Measurements from ENCODE around the gene KIAA1755. TPM values are rescaled to one million over a fixed set of nuclear protein-coding genes. Genes with fewer than 3 reads are reported as not detected.

KIAA1755 gene
- total RNA-seq, 1 donor from 2014 or later: 1.1 TPM

GRCh38 chr20:38190936-38191371 lies 69.6 kb downstream of the KIAA1755 start:
- no peak overlapping the region for H3K4me3 ChIP-seq (ENCODE audit: insufficient read depth, low read depth, low read length)
- TF ChIP-seq CTCF (IDR thresholded peaks at IDR 0.05; ENCODE audit: insufficient read depth, low read depth, low read length): no peak
- TF ChIP-seq EZH2 (IDR thresholded peaks at IDR 0.05; ENCODE audit: insufficient read depth, low read length): no peak
- no peaks in the 10 kb centered on the region for H3K36me3 ChIP-seq (ENCODE audit: insufficient read depth, low read length)
- no peak overlapping the region for H3K4me2 ChIP-seq (ENCODE audit: low read length)
- H3K79me2 ChIP-seq (ENCODE audit: insufficient read depth, low read length): no peaks in the 10 kb centered on the region
- H3K27ac ChIP-seq (ENCODE audit: low read depth, low read length): no peak overlapping the region
- Mint-ChIP-seq H3K4me3 (ENCODE audit: unreplicated experiment) (no peak overlapping the region), H3K4me1 (ENCODE audit: low read depth, unreplicated experiment) (peaks cover 17% of the 10 kb centered on the region), H3K9me3 (ENCODE audit: unreplicated experiment) (peaks cover 5% of the 10 kb centered on the region), H3K27ac (ENCODE audit: unreplicated experiment) (no peak overlapping the region), H3K27me3 (ENCODE audit: low read depth, unreplicated experiment) (peaks cover 14% of the 10 kb centered on the region), H3K36me3 (ENCODE audit: low read depth, unreplicated experiment) (no peaks in the 10 kb centered on the region)
- DNase-seq (ENCODE audit: low read depth): no peak
- H3K9me3 ChIP-seq (ENCODE audit: insufficient read depth, low read depth, low read length): no peaks in the 10 kb centered on the region
- H2AFZ ChIP-seq (ENCODE audit: low read depth, low read length): no peak overlapping the region
- no peak overlapping the region for H3K9ac ChIP-seq (ENCODE audit: low read length)
- H3K27me3 ChIP-seq (ENCODE audit: insufficient read depth, low read length): no peaks in the 10 kb centered on the region
- H4K20me1 ChIP-seq (ENCODE audit: insufficient read depth, low read length): no peaks in the 10 kb centered on the region
- FAIRE-seq: no peak
- peaks cover 14% of the 10 kb centered on the region for H3K4me1 ChIP-seq (ENCODE audit: insufficient read depth, low read length)

- Histone ChIP-seq H3K36me3 (ENCODE audit: insufficient read depth, low read length) (no peaks in the 10 kb centered on the region), H3K79me2 (ENCODE audit: insufficient read depth, low read length) (no peaks in the 10 kb centered on the region), H3K4me2 (ENCODE audit: low read length) (no peak overlapping the region), H3K4me1 (ENCODE audit: insufficient read depth, low read length) (peaks cover 14% of the 10 kb centered on the region), H4K20me1 (ENCODE audit: insufficient read depth, low read length) (no peaks in the 10 kb centered on the region), H3K4me3 (ENCODE audit: insufficient read depth, low read depth, low read length) (no peak overlapping the region), H3K9ac (ENCODE audit: low read length) (no peak overlapping the region), H3K27me3 (ENCODE audit: insufficient read depth, low read length) (no peaks in the 10 kb centered on the region), H3K9me3 (ENCODE audit: insufficient read depth, low read depth, low read length) (no peaks in the 10 kb centered on the region), H3K27ac (ENCODE audit: low read depth, low read length) (no peak overlapping the region), H2AFZ (ENCODE audit: low read depth, low read length) (no peak overlapping the region)
- DNase-seq (ENCODE audit: low read depth) (no peak), FAIRE-seq (no peak)
- Mint-ChIP-seq H3K27ac (ENCODE audit: unreplicated experiment) (no peak overlapping the region), H3K9me3 (ENCODE audit: unreplicated experiment) (peaks cover 5% of the 10 kb centered on the region), H3K27me3 (ENCODE audit: low read depth, unreplicated experiment) (peaks cover 7% of the 10 kb centered on the region), H3K4me3 (ENCODE audit: unreplicated experiment) (no peak overlapping the region), H3K36me3 (ENCODE audit: low read depth, unreplicated experiment) (no peaks in the 10 kb centered on the region), H3K4me1 (ENCODE audit: low read depth, unreplicated experiment) (peaks cover 17% of the 10 kb centered on the region)
- TF ChIP-seq CTCF (IDR thresholded peaks at IDR 0.05; ENCODE audit: insufficient read depth, low read depth, low read length) (no peak), EZH2 (IDR thresholded peaks at IDR 0.05; ENCODE audit: insufficient read depth, low read length) (no peak)
These were observed 70.4 kb downstream of the KIAA1755 start for GRCh38 chr20:38190166-38190565.

GRCh38 chr20:38187517-38187916 lies 73.0 kb downstream of the KIAA1755 start:
- H2AFZ ChIP-seq (ENCODE audit: low read depth, low read length): no peak overlapping the region
- FAIRE-seq: no peak

More at GRCh38 chr20:38187517-38187916, 73.0 kb downstream of the KIAA1755 start:
- Histone ChIP-seq H3K4me1 (ENCODE audit: insufficient read depth, low read length) (peaks cover 18% of the 10 kb centered on the region), H3K4me3 (ENCODE audit: insufficient read depth, low read depth, low read length) (no peak overlapping the region), H3K4me2 (ENCODE audit: low read length) (peak overlapping the region; percentile 10), H3K9me3 (ENCODE audit: insufficient read depth, low read depth, low read length) (no peaks in the 10 kb centered on the region), H4K20me1 (ENCODE audit: insufficient read depth, low read length) (no peaks in the 10 kb centered on the region), H3K27ac (ENCODE audit: low read depth, low read length) (peak overlapping the region; percentile 33), H3K79me2 (ENCODE audit: insufficient read depth, low read length) (no peaks in the 10 kb centered on the region), H3K27me3 (ENCODE audit: insufficient read depth, low read length) (no peaks in the 10 kb centered on the region), H3K9ac (ENCODE audit: low read length) (no peak overlapping the region), H3K36me3 (ENCODE audit: insufficient read depth, low read length) (no peaks in the 10 kb centered on the region)
- no peak overlapping the region for H3K4me3 Mint-ChIP-seq (ENCODE audit: unreplicated experiment)
- peaks cover 24% of the 10 kb centered on the region for H3K4me1 Mint-ChIP-seq (ENCODE audit: low read depth, unreplicated experiment)
- H3K27ac Mint-ChIP-seq (ENCODE audit: unreplicated experiment): no peak overlapping the region
- H3K9me3 Mint-ChIP-seq (ENCODE audit: unreplicated experiment): peaks cover 3% of the 10 kb centered on the region
- H3K27me3 Mint-ChIP-seq (ENCODE audit: low read depth, unreplicated experiment): peaks cover 4% of the 10 kb centered on the region
- H3K36me3 Mint-ChIP-seq (ENCODE audit: low read depth, unreplicated experiment): no peaks in the 10 kb centered on the region
- no peak for TF ChIP-seq CTCF (IDR thresholded peaks at IDR 0.05; ENCODE audit: insufficient read depth, low read depth, low read length)
- DNase-seq (ENCODE audit: low read depth): no peak

Data from astrocyte (in vitro differentiated cells and primary cell).